Measurements from ENCODE around the gene GRK5. TPM values are rescaled to one million over a fixed set of nuclear protein-coding genes. Genes with fewer than 3 reads are reported as not detected.

Gene GRK5
- total RNA-seq, 1 donor from 2014 or later: 43.2 TPM

DNA sequence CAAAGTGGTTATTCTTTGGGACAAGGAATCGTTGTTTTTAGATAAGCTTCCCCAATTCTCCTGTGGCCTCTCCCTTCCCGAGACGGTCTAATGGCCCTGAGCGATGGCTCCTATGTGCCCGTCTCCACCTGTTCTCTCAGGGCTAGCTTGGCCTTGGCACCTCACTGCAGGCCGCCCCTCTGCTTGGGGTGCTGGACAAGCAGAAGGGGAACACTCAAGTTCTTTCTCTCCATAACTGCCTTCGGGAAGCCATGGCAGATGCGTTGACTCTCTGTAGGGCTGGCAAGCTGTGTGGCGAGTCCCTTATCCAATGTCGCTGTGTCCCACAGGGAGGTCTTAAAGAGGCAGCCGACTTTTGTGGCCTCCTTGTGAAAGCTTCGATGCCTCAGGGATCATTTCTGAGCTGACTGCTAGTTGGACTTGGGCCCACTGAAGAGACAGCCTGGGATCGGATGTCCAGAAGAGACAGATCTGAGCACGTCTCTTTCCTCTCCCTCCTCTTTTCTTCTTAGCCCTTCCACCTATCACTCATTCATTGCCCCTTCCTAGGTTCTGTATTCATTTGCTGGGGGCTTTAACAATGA is 70.8 kb downstream of the GRK5 start:
- no peaks in the 10 kb centered on the region for H3K9me3 Mint-ChIP-seq (ENCODE audit: unreplicated experiment)
- H3K27ac Mint-ChIP-seq (ENCODE audit: unreplicated experiment): no peak overlapping the region
- TF ChIP-seq, protein P1, sequence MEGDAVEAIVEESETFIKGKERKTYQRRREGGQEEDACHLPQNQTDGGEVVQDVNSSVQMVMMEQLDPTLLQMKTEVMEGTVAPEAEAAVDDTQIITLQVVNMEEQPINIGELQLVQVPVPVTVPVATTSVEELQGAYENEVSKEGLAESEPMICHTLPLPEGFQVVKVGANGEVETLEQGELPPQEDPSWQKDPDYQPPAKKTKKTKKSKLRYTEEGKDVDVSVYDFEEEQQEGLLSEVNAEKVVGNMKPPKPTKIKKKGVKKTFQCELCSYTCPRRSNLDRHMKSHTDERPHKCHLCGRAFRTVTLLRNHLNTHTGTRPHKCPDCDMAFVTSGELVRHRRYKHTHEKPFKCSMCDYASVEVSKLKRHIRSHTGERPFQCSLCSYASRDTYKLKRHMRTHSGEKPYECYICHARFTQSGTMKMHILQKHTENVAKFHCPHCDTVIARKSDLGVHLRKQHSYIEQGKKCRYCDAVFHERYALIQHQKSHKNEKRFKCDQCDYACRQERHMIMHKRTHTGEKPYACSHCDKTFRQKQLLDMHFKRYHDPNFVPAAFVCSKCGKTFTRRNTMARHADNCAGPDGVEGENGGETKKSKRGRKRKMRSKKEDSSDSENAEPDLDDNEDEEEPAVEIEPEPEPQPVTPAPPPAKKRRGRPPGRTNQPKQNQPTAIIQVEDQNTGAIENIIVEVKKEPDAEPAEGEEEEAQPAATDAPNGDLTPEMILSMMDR (IDR thresholded peaks at IDR 0.05): no peak
- H3K4me3 Mint-ChIP-seq (ENCODE audit: unreplicated experiment): no peak overlapping the region
- no peaks in the 10 kb centered on the region for H3K27me3 Mint-ChIP-seq (ENCODE audit: unreplicated experiment)
- DNase-seq (ENCODE audit: extremely low spot score, unreplicated experiment): no peak
- H3K36me3 Mint-ChIP-seq (ENCODE audit: unreplicated experiment): peaks cover 8% of the 10 kb centered on the region
- H3K4me1 Mint-ChIP-seq (ENCODE audit: unreplicated experiment): peaks cover 33% of the 10 kb centered on the region

- H3K4me3 Mint-ChIP-seq (ENCODE audit: unreplicated experiment): no peak overlapping the region
- TF ChIP-seq, protein P1 (IDR thresholded peaks at IDR 0.05): no peak
- no peaks in the 10 kb centered on the region for H3K27me3 Mint-ChIP-seq (ENCODE audit: unreplicated experiment)
- DNase-seq (ENCODE audit: extremely low spot score, unreplicated experiment): no peak
- H3K9me3 Mint-ChIP-seq (ENCODE audit: unreplicated experiment): no peaks in the 10 kb centered on the region
- no peak overlapping the region for H3K27ac Mint-ChIP-seq (ENCODE audit: unreplicated experiment)
- H3K4me1 Mint-ChIP-seq (ENCODE audit: unreplicated experiment): peaks cover 31% of the 10 kb centered on the region
- H3K36me3 Mint-ChIP-seq (ENCODE audit: unreplicated experiment): peaks cover 8% of the 10 kb centered on the region
Measured at GRCh38 chr10:119279441-119279840, 72.1 kb downstream of the GRK5 start.

GRCh38 chr10:119281581-119282071 is 74.3 kb downstream of the GRK5 start:
- Mint-ChIP-seq H3K36me3 (ENCODE audit: unreplicated experiment) (peaks cover 8% of the 10 kb centered on the region), H3K4me1 (ENCODE audit: unreplicated experiment) (peaks cover 40% of the 10 kb centered on the region), H3K27ac (ENCODE audit: unreplicated experiment) (peak overlapping the region; percentile 18), H3K27me3 (ENCODE audit: unreplicated experiment) (no peaks in the 10 kb centered on the region), H3K9me3 (ENCODE audit: unreplicated experiment) (no peaks in the 10 kb centered on the region), H3K4me3 (ENCODE audit: unreplicated experiment) (no peak overlapping the region)
- TF ChIP-seq, protein P1 (IDR thresholded peaks at IDR 0.05): no peak
- DNase-seq (ENCODE audit: extremely low spot score, unreplicated experiment): no peak

DNA sequence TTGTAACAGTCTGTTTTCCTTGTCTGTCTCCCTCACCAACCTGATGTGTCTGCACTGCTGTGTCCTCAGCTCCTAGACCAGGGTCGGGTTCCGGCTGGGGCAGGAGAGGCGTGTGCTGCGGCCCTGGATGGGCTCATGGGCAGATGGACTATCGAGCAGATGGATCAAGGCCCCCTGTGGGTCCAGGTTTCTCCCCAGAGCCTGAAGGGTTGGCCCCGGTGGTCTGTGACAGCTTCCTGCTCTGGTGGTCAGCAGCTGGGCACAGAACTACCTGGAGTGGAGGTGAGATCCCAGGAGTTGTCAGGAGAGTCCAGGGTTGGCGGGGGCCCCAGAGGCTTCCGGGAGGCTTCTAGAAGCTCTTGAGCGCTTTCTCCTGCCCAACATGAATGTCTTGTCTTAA is 75.1 kb downstream of the GRK5 start:
- TF ChIP-seq, protein P1 (IDR thresholded peaks at IDR 0.05): no peak
- Mint-ChIP-seq H3K27ac (ENCODE audit: unreplicated experiment) (peak overlapping the region; percentile 1), H3K9me3 (ENCODE audit: unreplicated experiment) (no peaks in the 10 kb centered on the region), H3K4me1 (ENCODE audit: unreplicated experiment) (peaks cover 42% of the 10 kb centered on the region), H3K36me3 (ENCODE audit: unreplicated experiment) (peaks cover 4% of the 10 kb centered on the region), H3K4me3 (ENCODE audit: unreplicated experiment) (no peak overlapping the region), H3K27me3 (ENCODE audit: unreplicated experiment) (no peaks in the 10 kb centered on the region)
- DNase-seq (ENCODE audit: extremely low spot score, unreplicated experiment): no peak

DNA sequence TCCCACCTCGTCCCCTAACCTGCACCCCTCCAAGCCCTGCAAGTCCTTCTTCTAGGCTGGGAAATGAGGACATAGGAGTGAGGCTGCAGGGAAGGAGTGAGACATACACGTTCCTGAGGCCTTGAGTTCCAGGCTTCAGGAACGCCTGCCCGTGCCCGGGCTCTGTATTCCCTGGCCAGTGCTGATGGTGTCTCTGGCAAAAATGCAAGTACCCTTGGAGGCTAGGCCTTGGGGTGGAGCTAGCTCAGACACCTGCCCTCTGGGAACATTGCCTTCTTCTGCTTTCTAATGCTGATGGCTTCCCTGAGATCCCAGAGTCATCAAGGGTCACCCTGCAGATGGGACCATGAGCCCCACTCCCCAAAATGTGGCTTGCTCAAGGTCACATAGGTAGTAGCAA is 76.0 kb downstream of the GRK5 start:
- H3K36me3 Mint-ChIP-seq (ENCODE audit: unreplicated experiment): peaks cover 4% of the 10 kb centered on the region
- no peaks in the 10 kb centered on the region for H3K9me3 Mint-ChIP-seq (ENCODE audit: unreplicated experiment)
- no peak overlapping the region for H3K27ac Mint-ChIP-seq (ENCODE audit: unreplicated experiment)
- peaks cover 48% of the 10 kb centered on the region for H3K4me1 Mint-ChIP-seq (ENCODE audit: unreplicated experiment)
- no peak overlapping the region for H3K4me3 Mint-ChIP-seq (ENCODE audit: unreplicated experiment)
- no peaks in the 10 kb centered on the region for H3K27me3 Mint-ChIP-seq (ENCODE audit: unreplicated experiment)
- TF ChIP-seq, protein P1 (IDR thresholded peaks at IDR 0.05): no peak
- DNase-seq (ENCODE audit: extremely low spot score, unreplicated experiment): no peak
